ENCODE measurements around the gene ARGFX.
"Not testable (repeated sequence)": the region's sequence is repeated elsewhere in the genome, so short reads cannot be mapped to it uniquely, and the experiment has no call there.

The ARGFX gene

DNA sequence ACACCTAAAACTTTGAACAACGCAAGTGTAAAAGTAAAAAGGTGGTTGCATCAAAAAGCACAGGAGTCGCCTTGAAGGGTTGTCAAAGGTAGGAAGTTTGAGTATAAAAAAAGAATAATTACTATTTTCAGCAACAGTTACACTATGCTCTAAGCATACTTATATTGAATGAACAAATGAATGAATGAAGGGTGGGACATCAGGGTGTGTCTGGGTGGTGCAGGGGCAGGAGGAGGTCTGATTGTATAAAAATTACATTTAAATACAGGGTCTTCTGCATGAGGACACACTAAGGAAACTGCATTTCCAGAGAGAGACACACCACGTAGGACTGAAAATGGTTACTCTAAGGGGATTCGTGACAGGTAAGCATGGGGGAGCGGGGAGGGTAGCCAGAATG lies at the start of gene ARGFX:
TSS of gene ARGFX (plus strand) at position 301 of the 400 bp plus-strand sequence. CDS start 2,765 bp downstream, outside the sequence.
- DNase-seq, result no peak

DNA sequence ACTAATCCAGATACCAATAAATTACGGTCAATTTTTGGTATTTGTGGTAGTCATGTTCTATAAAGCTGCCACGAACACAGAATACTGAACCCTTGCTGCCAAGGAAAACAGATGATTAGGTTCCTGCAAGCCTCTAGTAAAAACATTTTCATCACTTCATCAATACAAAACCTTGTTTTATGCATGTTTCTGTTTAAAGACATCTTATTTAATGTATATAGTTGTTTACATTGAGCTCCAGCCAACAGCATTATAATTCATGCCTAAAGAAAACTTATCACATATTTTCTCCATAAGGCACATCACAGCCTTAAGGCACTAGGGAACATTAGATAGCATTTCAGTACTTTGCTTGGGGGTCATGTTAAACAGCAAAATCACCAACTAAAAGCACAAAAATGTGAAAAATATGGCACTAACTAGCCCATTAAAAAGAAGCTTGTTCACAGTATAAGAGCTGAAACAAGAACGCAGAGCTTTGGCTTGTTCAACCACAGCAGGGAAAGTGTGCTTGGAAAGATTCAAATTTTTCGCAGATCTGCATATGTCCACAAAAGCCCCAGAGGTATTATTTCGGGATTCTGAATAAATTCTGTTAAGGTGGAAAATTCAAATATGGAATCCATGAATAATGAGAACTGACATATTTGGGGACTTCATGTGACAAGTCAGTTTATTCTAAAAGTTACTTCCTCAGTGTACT lies 49.6 kb upstream of the ARGFX start:
- no peak for DNase-seq

DNA sequence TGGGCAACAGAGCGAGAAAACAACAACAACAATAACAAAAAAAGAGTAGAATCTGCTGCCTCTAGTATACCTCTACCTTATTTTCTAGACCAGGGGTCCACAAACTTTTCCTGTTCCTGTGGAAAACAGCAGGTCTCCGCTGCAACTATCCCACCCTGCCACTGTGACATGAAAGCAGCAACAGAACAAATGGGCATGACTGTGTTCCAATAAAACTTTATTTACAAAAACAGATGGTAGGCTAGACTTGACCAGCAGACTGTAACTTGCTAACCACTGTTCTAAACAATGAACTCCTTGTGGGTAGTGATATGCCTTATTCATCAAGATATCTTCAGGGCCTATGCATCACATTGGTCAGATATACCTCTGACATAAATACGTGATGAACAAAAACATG lies 47.2 kb upstream of the ARGFX start:
- no peak for DNase-seq

DNA sequence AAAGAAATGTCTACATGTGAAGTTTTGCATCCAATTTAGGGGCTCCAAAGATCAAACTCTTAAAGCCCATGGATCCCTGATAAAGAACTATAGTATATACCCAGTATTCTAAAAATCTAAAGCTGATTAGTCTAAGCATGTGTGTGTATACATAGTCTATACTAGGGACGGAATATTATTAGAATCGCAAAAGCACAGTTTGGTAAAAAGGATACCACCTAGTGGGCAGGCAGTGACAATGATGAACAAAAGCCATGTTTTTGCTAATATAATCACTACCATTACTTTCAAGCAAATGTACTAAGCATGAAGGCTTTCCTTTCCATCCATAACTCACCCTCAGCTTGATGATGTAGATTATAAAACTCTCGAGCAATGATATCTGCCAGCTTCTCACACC lies 38.4 kb upstream of the ARGFX start:
- DNase-seq, result no peak

DNA sequence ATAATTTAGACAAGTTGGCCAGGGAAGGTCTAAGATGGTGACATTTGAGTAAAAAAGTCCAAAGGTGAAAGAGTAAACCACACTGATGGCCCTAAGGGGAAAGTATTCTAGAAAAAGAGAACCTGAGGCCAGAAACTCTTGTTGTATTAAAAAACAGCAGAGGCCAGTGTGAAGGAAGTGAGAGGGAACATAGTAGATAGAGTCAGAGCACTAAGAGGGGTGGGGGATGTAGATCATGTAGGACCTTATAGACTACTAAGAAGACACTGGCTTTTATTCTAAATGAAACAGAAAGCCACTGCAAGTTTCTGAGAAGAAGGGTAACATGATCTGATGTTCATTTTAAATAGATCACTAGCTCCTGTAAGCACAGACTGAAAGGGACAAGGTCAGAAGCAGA lies 36.5 kb upstream of the ARGFX start:
- DNase-seq, result no peak

DNA sequence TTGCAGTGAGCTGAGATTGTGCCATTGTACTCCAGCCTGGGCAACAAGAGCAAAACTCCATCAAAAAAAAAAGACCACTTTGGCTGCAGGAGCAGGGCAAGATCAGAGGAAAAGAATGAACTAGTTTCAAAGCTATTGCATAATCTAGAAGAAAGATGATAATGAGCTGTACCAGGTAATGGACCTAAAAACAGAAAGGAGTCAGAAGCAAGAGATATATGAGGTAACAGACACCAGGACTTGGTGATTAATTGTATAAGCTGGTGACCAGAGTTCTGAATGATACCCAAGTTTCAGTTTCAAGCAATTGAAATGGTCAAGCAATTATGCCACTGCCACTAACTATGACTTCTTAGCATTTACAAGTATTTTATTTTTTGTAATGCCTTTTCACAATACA lies 24.8 kb upstream of the ARGFX start:
- no peak for DNase-seq

DNA sequence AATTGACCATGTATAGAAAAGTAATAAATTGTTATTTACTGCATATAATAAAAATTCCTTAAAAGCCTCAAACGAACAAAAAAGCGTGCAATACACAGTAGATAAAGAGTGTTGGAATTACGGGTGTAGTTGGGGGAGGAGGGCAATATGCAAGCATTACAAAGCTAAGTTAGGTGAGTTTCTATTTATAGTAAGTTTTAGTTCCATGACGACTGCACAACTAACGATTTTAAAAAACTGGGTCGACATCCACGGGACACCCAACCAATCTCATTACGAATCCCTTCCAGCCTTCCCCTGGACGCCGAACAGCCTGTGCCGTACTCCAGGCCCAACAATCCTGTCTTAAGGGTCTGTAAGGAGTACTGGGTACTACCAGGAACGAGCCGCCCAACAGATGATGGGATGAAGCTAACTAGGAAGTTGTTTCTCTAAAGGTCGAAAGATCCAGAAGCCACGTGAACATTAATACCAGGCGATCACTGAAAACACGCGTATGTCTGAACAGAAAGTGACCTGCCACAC lies 22.6 kb upstream of the ARGFX start:
- DNase-seq, result no peak

DNA sequence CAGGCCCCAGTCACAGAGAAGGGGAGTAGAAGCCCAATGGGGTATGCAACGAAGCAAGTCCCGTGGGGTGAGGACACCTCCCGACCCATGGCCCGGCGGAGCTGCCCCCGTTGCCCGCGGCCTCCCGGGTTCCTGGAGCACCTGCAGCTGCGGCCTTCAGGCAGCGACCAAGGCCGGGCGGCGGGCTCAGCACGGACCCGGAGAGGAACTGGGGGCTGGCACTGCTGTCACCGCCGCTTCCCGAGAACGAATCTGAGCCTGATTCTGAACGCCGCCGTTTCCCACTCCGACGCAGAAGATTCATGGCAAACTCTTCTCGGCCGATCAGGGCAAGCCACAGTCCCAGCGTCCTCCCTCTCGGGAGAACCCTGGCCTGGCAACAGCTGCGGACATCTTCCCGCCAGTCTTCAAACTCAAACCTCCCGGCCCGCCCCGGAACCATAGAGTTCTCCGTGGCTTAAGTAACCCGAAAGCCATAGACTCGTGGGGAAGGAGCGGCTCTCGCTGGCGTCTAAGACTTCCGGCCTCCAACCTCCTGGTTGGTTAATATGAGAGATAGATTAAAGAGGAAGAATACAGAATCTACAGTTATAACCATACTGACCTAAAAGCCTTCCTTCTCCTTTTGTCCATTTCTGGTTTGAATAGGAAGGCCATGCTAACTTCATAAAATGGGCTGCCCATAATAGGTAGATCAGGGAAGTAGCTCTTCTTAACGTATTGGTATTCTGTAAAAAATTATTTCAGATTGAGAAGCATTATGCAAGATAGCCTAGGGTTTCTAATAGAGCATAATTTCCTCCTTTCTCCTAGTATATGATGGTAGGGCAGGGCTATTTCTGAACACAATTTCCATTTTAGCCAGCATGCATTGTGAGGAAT lies 21.9 kb upstream of the ARGFX start, which contains the start of gene POLQ:
TSS of gene POLQ (minus strand) at position 415 of the 882 bp plus-strand sequence. CDS start at position 304, 111 bp downstream.
- peak; percentile 93 for DNase-seq

DNA sequence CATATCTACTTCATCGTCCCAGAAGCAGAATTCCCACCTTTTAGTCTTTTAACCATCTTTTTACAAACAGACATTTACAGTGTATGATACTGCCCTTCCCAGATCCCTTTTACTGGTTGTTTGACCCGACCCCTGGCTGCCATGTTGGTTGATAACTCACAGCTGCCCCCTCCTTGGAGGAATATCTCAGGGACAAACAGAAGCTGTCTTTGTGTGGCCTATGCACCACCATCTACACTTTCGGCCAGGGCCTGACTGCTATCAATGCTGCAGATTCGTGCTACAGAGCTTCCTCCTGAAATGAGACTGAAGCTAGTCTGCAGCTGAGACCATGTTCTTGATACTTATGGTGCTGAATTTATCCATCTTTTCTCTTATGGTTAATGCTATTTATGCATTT lies 15.4 kb upstream of the ARGFX start:
- DNase-seq, result no peak

DNA sequence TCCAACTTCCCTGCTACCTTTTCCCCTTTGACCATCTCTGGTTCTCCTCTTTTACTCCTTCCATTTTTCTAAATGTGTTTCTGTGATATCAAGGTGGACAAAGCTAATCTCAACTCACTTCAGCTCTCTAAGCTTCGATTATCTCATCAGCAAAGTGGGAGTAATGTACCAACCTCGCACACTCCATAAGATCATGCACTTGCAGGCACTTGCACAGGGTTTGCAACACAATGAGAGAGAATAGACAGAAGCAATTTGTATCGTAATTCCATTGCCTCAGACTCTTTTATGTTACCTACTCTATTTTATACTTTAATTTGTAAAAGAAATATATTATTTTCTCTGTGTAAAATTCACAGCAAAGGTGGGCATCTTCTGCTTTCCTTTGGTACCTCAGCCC lies 15.0 kb upstream of the ARGFX start:
- no peak for DNase-seq

DNA sequence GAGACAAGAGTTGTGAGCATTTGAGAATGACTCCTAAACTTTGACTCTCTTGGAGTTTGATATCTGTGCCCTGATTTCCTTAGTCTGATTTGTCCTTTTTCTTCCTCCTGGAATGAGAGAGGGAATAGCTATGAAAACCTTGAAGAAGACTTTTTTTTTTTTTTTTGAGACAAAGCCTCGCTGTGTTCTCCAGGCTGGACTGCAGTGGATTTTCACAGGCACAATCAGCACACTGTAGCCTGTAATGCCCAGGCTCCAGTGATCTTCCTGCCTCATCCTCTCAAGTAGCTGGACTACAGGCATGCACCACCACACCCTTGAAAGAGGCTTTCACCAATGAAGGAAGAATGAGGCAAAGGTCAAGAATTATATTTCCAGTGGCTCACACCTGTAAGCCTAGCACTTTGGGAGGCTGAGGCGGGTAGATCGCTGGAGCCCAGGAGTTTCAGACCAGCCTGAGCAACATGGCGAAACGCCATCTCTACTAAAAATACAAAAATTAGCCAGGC lies 10.3 kb upstream of the ARGFX start:
- no peak for DNase-seq

DNA sequence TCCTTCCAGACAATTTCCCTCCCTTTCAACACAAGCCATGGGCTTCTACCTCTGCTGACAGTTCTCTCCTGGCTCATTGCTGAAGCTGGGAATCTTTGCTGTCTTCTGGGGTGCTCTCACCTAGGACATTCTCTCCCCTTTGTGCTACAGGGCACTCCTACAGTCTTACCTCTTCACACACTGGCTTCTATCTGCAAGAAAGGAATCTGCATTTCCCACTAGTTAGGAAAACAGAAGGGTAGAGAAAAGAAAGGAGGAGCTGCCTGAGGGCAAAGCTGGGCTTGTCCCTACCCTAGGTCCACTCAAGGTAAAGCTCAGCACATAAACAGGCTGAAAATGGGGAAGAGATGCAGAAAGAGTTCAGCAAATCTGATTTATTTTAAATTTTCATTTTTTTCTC lies 5.6 kb upstream of the ARGFX start:
- DNase-seq, result no peak

DNA sequence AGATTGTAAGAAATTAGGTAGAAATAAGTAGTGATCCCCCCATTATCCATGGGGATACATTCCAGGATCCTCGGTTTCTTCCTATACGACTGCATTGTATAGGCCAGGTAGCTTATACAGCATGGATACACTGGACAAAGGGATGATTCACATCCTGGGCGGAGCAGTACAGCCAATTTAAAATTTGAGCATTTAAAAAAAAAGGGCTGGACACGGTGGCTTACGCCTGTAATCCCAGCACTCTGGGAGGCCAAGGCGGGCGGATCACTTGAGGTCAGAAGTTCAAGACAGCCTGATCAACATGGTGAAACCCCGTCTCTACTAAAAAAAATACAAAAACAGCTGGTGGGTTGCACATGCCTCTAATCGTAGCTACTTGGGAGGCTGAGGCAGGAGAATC lies 976 bp upstream of the ARGFX start:
- no peak for DNase-seq

DNA sequence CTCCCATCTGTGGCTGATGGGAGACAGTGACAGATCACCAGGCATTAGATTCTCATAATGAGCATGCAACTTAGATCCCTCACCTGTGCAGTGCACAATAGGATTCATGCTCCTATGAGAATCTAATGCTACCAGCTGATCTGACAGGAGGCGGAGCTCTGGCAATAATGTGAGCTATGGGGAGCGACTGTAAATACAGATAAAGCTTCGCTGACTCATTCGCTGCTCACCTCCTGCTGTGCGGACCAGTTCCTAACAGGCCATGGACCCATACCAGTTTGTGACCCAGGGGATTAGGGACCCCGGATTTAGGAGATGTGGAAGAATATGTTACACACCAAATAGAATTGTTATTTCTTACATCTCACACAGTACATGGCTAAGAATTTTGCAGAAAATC lies 6.7 kb downstream of the ARGFX start:
- DNase-seq, result no peak

DNA sequence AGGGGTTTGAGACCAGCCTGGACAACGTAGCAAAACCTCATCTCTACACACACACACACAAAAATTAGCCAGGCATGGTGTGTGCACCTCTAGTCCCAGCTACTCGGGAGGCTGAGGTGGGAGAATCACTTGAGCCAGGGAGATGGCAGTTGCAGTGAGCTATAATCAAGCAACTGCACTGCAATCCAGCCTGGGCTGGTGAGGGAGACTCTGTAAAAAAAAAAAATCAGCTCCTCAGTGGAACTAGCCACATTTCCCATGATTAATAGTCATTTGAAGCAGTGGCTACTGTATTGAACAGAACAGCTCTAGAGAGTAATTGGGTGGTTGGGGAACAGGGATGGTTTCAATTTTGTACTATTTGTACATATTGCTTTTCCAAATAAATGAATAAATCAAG lies 13.9 kb downstream of the ARGFX start:
- DNase-seq, result no peak

DNA sequence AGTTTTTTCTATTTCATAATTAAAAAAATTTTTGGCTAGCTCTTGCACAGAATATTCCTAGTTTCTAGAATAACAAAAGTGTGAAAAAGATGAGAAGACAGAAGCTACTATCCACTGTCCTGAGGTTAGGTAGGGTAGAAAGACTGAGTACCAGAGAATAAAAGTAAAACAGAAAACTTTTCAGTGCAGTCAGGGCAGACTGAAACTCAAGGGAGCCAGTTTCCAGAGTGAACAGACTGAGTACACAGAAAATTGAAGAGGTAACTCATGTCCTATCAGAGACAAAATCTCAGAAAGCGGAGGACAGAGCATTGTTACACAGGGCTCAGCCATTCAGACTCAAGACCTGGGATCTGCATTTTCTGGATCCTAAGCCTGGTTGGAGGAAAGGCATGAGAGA lies 16.7 kb downstream of the ARGFX start:
- no peak for DNase-seq

DNA sequence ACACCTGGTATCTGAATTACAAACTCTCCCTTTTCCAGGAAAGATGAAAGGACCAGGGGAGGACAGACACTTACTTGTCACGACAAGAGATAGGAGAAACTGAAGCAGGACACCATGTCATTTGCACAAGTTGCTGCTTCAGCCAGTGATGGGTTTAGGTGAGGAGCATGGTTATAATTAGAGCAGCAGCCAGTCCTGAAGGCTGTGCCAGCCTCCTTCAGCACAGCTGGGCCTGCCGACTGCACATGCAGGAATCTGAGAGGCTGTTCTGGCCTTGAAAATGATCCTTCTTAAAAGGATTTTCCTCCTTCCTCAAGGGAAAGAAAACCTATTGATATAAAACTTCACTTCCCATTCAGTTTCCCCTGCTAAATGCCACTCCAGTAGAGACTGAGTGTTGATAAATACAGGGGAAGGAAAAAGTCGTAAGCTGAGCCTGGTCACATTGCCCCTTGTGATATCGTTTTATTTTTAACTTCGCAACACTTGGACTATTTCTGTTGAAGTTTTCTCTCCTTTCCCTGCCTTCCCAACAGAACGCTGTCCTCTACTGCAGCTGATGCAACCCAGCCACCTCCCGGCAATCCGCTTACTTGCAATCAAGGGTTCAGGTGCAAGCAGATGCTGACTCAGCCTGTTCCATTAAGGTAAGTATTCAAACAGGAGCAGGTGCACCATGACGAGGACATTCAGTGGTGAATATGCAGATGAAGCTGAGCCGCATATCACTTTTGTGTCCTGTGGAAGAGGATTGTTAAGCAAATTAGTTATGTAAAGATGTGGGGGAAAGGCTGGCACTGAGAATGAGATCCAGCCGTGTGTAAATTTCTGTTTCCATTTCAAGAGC lies 25.3 kb downstream of the ARGFX start, which contains the start of gene FBXO40:
TSS of gene FBXO40 (plus strand) at position 524 of the 847 bp plus-strand sequence. CDS start 27,197 bp downstream, outside the sequence.
- no peak for DNase-seq

DNA sequence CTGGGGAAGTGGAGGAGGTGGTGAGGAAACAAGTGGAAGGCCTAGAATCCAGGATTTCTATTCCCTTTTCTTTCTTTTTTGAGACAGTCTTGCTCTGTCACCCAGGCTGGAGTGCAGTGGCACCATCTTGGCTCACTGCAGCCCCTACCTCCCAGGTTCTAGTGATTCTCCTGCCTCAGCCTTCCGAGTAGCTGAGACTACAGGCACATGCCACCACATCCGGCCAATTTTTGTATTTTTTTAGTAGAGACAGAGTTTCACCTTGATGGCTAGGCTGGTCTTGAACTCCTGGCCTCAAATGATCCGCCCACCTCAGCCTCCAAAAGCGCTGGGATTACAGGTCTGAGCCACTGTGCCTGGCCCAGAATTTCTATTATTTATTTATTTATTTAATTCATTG lies 26.1 kb downstream of the ARGFX start:
- not testable (repeated sequence) for DNase-seq

DNA sequence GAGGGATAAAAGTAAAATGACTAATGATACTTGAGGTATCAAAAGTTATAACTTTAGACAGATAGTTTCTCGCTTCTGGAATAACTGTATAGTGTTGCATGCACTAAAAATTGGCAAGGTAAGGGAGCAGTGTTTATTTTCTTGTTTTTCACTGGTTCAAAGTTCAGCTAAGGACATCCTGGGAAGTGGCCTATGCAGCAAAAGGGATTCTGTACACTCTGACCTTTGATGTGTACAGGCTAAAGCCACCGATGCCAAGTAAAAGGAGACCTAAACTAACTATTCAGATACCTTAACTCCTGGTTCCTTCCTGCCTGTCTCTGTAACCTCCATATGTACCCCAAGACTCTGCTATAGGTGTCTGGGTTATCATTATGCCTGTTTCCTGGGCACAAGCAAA lies 27.1 kb downstream of the ARGFX start:
- no peak for DNase-seq

DNA sequence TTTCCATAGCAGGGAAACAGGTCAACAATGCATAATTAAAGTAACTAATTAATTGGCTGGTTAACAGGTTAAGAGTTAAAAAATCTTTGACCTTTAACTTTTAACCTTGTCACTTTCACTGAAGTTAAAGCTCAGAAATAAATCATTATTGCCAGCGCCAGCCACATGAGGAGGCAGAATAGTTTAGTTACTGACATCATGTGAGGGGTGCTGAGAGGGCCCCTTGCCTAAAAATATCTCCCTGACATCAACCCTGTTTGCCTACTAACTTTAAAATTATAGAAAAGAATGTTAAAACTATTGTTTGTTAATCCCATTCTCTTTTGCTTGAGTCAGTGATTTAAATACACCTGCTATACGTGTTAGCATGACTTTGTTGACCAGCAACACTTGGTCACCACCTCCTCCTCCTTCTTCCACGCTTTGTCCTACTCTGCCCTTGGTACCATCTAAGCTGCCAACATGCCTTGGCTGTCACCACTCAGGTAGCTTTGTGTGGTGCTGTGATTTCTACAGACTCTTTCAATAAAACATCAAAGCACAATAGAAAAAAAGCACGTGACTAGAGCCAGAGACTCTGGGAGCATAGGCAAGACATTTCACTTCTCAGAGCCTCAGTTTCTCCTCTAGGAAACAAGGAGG lies 28.1 kb downstream of the ARGFX start:
- no peak for DNase-seq

DNA sequence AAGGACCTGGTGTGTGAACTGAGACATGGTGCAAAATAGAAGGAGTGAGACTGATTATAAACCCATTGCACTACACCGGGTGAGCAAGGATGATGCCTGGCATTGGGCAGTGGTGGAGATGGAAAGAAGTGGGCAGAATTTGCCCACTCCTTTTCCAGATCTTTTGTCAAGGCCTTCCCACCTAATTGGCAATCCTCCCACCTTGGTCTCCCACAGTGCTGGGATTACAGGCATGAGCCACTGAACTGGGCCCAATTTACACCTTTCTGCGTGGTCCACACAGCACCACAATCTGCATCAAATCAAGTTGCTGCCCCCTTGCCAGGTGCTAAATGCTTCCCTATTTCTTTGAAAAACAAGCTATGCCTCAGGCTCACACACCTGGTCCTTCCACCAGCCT lies 30.8 kb downstream of the ARGFX start:
- DNase-seq, result no peak

DNA sequence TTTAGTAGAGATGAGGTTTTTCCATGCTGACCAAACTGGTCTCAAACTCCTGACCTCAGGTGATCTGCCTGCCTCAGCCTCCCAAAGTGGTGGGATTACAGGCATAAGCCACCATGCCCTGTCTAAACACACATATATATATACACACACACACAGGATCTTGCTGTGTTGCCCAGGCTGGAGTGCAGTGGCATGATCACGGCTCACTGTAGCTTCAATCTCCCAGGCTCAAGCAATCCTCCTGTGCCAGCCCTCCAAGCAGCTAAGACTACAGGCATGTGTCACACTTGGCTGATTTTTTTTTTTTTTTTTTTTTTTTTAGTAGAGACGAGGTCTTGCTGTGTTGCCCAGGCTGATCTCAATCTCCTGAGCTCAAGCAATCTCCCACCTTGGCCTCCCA lies 32.2 kb downstream of the ARGFX start:
- DNase-seq, result not testable (repeated sequence)

Measured in retina (tissue), 1 donor.